HCT116 (cell line): ENCODE results near the gene UBN1. TPM values are rescaled to one million over a fixed set of nuclear protein-coding genes. Genes with fewer than 3 reads are reported as not detected.

Experiments
- ATAC-seq: fragments of 200-7000 bp; cut with Tn5 transposase; 2 replicates; pipeline ENCODE4 v1.9.1; 2020; ENCODE audit warnings: mild to moderate bottlenecking, moderate library complexity
- BruUV-seq: library from RNA; stranded (reverse); fragments of 400-500 nt; replicated peaks from 2 replicates; lab custom pipeline; 2021; lab: Mats Ljungman, UMichigan
- CTCF ChIA-PET: fragments of 300-600 bp; sonication (Branson Sonifier 250); formaldehyde crosslinking; loops from one replicate; lab custom pipeline; 2021; ENCODE audit warnings: antibody characterized with exemption; lab: Charles Lee
- POLR2A ChIA-PET: fragments of 300-600, 350-600 bp; sonication (Branson Sonifier 250); formaldehyde crosslinking; loops from one replicate; lab custom pipeline; 2021; ENCODE audit warnings: antibody characterized with exemption; lab: Charles Lee
- RAD21 ChIA-PET, 2 experiments: fragments of 300-600 bp; sonication (Branson Sonifier 250); formaldehyde crosslinking; loops; one replicate each; lab custom pipeline; 2023; ENCODE audit warnings: low total read pairs in 2 of 2; ENCODE audit not compliant: uncharacterized antibody in 2 of 2, unreplicated experiment in 2 of 2, low non-redundant PET in 1 of 2; lab: Charles Lee
- DNase-seq: peaks from one replicate; pipeline ENCODE4 v3.0.0-alpha.2; 2010; ENCODE audit warnings: low read depth, low spot score
- H2AFZ ChIP-seq: fragments of 200-600 bp; shearing (Covaris generic), sonication (generic); 2 replicates; pipeline ENCODE4 v1.6.1; 2017; ENCODE audit warnings: low read depth, mixed run types, mixed read lengths, antibody characterized with exemption, low read length; ENCODE audit not compliant: poor library complexity, severe bottlenecking
- H3K27ac ChIP-seq: 2 replicates; pipeline ENCODE4 v1.5.1; 2012; ENCODE audit warnings: low read depth, low read length
- H3K27me3 ChIP-seq: fragments of 200-600 bp; sonication (generic); 2 replicates; pipeline ENCODE4 v1.6.1; 2016; ENCODE audit warnings: mixed run types, low read length, mixed read lengths; ENCODE audit not compliant: insufficient read depth
- H3K36me3 ChIP-seq, 2 experiments: fragments of 200-500 bp in 1 of 2; fragments of 200-600 bp in 1 of 2; sonication (Bioruptor generic) in 1 of 2; sonication (generic) in 1 of 2; 2 replicates each; pipeline versions ENCODE4 v1.5.1 to v1.6.1; 2014 to 2016; ENCODE audit warnings: low read length in 2 of 2, inconsistent platforms in 1 of 2, mixed read lengths in 1 of 2, mixed run types in 1 of 2; ENCODE audit not compliant: insufficient read depth in 2 of 2, control insufficient read depth in 1 of 2
- H3K4me1 ChIP-seq, 2 experiments: fragments of 200-600 bp in 1 of 2; sonication (generic) in 1 of 2; 2 replicates each; pipeline versions ENCODE4 v1.5.1 to v1.6.1; 2012 to 2017; ENCODE audit warnings: low read length in 2 of 2, inconsistent platforms in 1 of 2, mild to moderate bottlenecking in 1 of 2, mixed read lengths in 1 of 2, mixed run types in 1 of 2, moderate library complexity in 1 of 2; ENCODE audit not compliant: insufficient read depth in 2 of 2, control insufficient read depth in 1 of 2
- H3K4me2 ChIP-seq: fragments of 200-600 bp; sonication (generic); 2 replicates; pipeline ENCODE4 v1.6.1; 2017; ENCODE audit warnings: mixed run types, low read length, mixed read lengths
- H3K4me3 ChIP-seq, 2 experiments: fragments of 200-600 bp in 1 of 2; sonication (generic) in 1 of 2; replicated peaks in 1 of 2; 2 replicates each; pipeline ENCODE4 v1.5.1; 2011 to 2016; ENCODE audit warnings: low read length in 2 of 2, control low read depth in 1 of 2, low read depth in 1 of 2, mild to moderate bottlenecking in 1 of 2, mixed read lengths in 1 of 2, mixed run types in 1 of 2
- H3K79me2 ChIP-seq: fragments of 200-600 bp; sonication (generic); 2 replicates; pipeline ENCODE4 v1.6.1; 2017; ENCODE audit warnings: mild to moderate bottlenecking, mixed run types, low read length, moderate library complexity, mixed read lengths; ENCODE audit not compliant: insufficient read depth
- H3K9ac ChIP-seq: fragments of 200-600 bp; sonication (generic); 2 replicates; pipeline ENCODE4 v1.6.1; 2016; ENCODE audit warnings: low read length, mixed read lengths
- H3K9me2 ChIP-seq: fragments of 200-600 bp; sonication (generic), shearing (Covaris generic); 2 replicates; pipeline ENCODE4 v1.6.1; 2017; ENCODE audit warnings: mixed run types, mild to moderate bottlenecking, moderate library complexity; ENCODE audit not compliant: insufficient read depth
- H3K9me3 ChIP-seq, 2 experiments: fragments of 200-500 bp in 1 of 2; fragments of 200-600 bp in 1 of 2; sonication (Bioruptor generic) in 1 of 2; sonication (generic) in 1 of 2; 2 replicates each; pipeline ENCODE4 v1.6.1; 2014 to 2017; ENCODE audit warnings: low read length in 2 of 2, mixed read lengths in 2 of 2, inconsistent platforms in 1 of 2, low read depth in 1 of 2, mild to moderate bottlenecking in 1 of 2, mixed run types in 1 of 2, moderate library complexity in 1 of 2; ENCODE audit not compliant: control insufficient read depth in 1 of 2, insufficient read depth in 1 of 2
- H4K20me1 ChIP-seq: fragments of 200-600 bp; sonication (generic), shearing (Covaris generic); 2 replicates; pipeline ENCODE4 v1.6.1; 2017; ENCODE audit warnings: mixed run types, mild to moderate bottlenecking, moderate library complexity; ENCODE audit not compliant: insufficient read depth
- CBX3 ChIP-seq: IDR thresholded peaks from 2 replicates; pipeline ENCODE4 v1.6.1; 2012; ENCODE audit warnings: low read depth
- EZH2 ChIP-seq: fragments of 200-600 bp; sonication (generic); IDR thresholded peaks from 2 replicates; pipeline ENCODE4 v1.6.1; 2017; ENCODE audit warnings: antibody characterized with exemption, mixed run types
- JUND ChIP-seq: IDR thresholded peaks from 2 replicates; pipeline ENCODE4 v1.6.1; 2012
- SRF ChIP-seq: IDR thresholded peaks from 2 replicates; pipeline ENCODE4 v1.6.1; 2012; ENCODE audit warnings: low read depth
- intact Hi-C: fragments of 100-400 bp; cut with micrococcal nuclease; formaldehyde crosslinking; loops from 2 replicates; pipeline ENCODE4 v1.10.0; 2022
- total RNA-seq: library from RNA; stranded (reverse); gene quantifications from one replicate; pipeline ENCODE4 v1.2.1, GENCODE V29; 2021; ENCODE audit not compliant: unreplicated experiment
- TF ChIP-seq, protein P1 (sequence below): IDR thresholded peaks from 2 replicates; pipeline ENCODE4 v1.6.1; 2012
- TF ChIP-seq, protein P2 (sequence below): IDR thresholded peaks from 2 replicates; pipeline ENCODE4 v1.6.1; 2012; ENCODE audit warnings: low read depth

Gene UBN1
- total RNA-seq, 1 experiment from 2014 or later: 31.9 TPM

DNA sequence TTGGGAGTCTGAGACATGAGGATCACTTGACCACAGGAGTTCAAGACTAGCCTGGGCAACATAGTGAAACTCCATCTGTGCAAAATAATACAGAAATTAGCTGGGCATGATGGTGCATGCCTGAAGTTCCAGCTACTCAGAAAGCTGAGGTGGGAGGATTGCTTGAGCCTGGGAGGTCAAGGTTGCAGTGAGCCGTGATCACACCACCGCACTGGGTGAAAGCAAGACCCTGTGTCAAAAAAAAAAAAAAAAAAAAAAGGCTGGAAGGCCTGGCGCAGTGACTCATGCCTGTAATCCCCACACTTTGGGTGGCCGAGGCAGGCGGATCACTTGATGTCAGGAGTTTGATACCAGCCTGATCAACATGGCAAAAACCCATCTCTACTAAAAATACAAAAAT lies 8.1 kb downstream of the UBN1 start:
- BruUV-seq: no TSS peak
- no peak for TF ChIP-seq SRF
- no peak for TF ChIP-seq EZH2
- TF ChIP-seq CBX3: no peak
- TF ChIP-seq, protein P1, sequence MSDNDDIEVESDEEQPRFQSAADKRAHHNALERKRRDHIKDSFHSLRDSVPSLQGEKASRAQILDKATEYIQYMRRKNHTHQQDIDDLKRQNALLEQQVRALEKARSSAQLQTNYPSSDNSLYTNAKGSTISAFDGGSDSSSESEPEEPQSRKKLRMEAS: no peak
- TF ChIP-seq, protein P2, sequence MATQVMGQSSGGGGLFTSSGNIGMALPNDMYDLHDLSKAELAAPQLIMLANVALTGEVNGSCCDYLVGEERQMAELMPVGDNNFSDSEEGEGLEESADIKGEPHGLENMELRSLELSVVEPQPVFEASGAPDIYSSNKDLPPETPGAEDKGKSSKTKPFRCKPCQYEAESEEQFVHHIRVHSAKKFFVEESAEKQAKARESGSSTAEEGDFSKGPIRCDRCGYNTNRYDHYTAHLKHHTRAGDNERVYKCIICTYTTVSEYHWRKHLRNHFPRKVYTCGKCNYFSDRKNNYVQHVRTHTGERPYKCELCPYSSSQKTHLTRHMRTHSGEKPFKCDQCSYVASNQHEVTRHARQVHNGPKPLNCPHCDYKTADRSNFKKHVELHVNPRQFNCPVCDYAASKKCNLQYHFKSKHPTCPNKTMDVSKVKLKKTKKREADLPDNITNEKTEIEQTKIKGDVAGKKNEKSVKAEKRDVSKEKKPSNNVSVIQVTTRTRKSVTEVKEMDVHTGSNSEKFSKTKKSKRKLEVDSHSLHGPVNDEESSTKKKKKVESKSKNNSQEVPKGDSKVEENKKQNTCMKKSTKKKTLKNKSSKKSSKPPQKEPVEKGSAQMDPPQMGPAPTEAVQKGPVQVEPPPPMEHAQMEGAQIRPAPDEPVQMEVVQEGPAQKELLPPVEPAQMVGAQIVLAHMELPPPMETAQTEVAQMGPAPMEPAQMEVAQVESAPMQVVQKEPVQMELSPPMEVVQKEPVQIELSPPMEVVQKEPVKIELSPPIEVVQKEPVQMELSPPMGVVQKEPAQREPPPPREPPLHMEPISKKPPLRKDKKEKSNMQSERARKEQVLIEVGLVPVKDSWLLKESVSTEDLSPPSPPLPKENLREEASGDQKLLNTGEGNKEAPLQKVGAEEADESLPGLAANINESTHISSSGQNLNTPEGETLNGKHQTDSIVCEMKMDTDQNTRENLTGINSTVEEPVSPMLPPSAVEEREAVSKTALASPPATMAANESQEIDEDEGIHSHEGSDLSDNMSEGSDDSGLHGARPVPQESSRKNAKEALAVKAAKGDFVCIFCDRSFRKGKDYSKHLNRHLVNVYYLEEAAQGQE: no peak
- no peak for TF ChIP-seq JUND
- Histone ChIP-seq H3K27ac (no peak overlapping the region), H3K36me3 (peaks cover 37 to 43% of the 10 kb centered on the region in 2 experiments), H4K20me1 (peaks cover 5% of the 10 kb centered on the region; the same call in 1 of the 2 replicates), H3K9me3 (no peaks in the 10 kb centered on the region), H3K9me2 (no peaks in the 10 kb centered on the region), H3K79me2 (peaks cover 43% of the 10 kb centered on the region), H3K4me3 (no peak overlapping the region), H3K27me3 (no peaks in the 10 kb centered on the region), H3K9ac (no peak overlapping the region), H3K4me2 (no peak overlapping the region), H2AFZ (no peak overlapping the region), H3K4me1 (peaks cover 7 to 20% of the 10 kb centered on the region in 2 experiments)
- DNase-seq (no peak), ATAC-seq (no peak)
- intact Hi-C loops: no loop called here
- RAD21 ChIA-PET: no interaction called here
- POLR2A ChIA-PET: no interaction called here
- CTCF ChIA-PET: no interaction called here

DNA sequence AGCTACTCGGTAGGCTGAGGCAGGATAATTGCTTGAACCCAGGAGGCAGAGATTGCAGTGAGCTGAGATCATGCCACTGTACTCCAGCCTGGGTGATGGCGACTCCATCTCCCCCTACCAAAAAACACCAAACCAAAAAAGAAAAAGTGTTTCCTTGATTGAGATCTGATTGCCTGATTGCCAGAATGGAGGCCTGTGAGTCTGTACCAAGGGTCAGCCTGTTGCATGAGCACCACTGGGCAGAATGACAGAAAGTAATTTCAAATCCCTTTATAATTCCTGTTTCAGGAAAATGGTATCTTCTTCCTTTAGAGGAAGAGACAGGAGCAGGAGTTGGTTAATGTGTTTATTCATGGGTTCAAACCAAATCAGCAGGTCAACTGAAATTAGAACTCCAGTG lies 8.5 kb downstream of the UBN1 start:
- intact Hi-C loops: no loop called here
- TF ChIP-seq SRF: no peak
- H3K9ac ChIP-seq: no peak overlapping the region
- DNase-seq (no peak), ATAC-seq (no peak)
- POLR2A ChIA-PET: no interaction called here
- no TSS peak for BruUV-seq
- H3K36me3 ChIP-seq: peaks cover 41 to 47% of the 10 kb centered on the region in 2 experiments
- H4K20me1 ChIP-seq: peaks cover 5% of the 10 kb centered on the region; the same call in 1 of the 2 replicates
- peaks cover 7 to 18% of the 10 kb centered on the region in 2 experiments for H3K4me1 ChIP-seq
- H3K27ac ChIP-seq: no peak overlapping the region
- no peak overlapping the region for H3K4me2 ChIP-seq
- H3K79me2 ChIP-seq: peaks cover 40% of the 10 kb centered on the region
- H2AFZ ChIP-seq: no peak overlapping the region
- CTCF ChIA-PET: no interaction called here
- H3K9me3 ChIP-seq: no peaks in the 10 kb centered on the region
- H3K9me2 ChIP-seq: no peaks in the 10 kb centered on the region
- H3K4me3 ChIP-seq: no peak overlapping the region
- H3K27me3 ChIP-seq: no peaks in the 10 kb centered on the region
- RAD21 ChIA-PET: no interaction called here
